Mesodermal cell (in vitro differentiated cells): ENCODE results near the gene PLXNB3.
"Not testable (repeated sequence)": the region's sequence is repeated elsewhere in the genome, so short reads cannot be mapped to it uniquely, and the experiment has no call there.

Experiments used
- H3K27ac ChIP-seq: 2 replicates; pipeline ENCODE4 v1.7.0; 2013; ENCODE audit warnings: mild to moderate bottlenecking, low read depth, low read length, moderate library complexity; ENCODE audit not compliant: severe bottlenecking
- H3K36me3 ChIP-seq: 2 replicates; pipeline ENCODE4 v1.7.1; 2013; ENCODE audit warnings: mild to moderate bottlenecking, low read length, moderate library complexity; ENCODE audit not compliant: control insufficient read depth, insufficient read depth
- H3K4me1 ChIP-seq: one replicate; pipeline ENCODE4 v1.7.1; 2013; ENCODE audit warnings: mild to moderate bottlenecking, low read length; ENCODE audit not compliant: insufficient read depth, control insufficient read depth, poor library complexity, severe bottlenecking
- H3K4me3 ChIP-seq: 2 replicates; pipeline ENCODE4 v1.7.0; 2013; ENCODE audit warnings: low read length, control low read depth, mild to moderate bottlenecking; ENCODE audit not compliant: insufficient read depth, poor library complexity, severe bottlenecking; ENCODE audit errors: extremely low read depth
- H3K9me3 ChIP-seq: 2 replicates; pipeline ENCODE4 v1.7.1; 2013; ENCODE audit warnings: mild to moderate bottlenecking, low read length, moderate library complexity; ENCODE audit not compliant: control insufficient read depth
- WGBS, 2 experiments: methylation state at CpG; one replicate each; pipeline ENCODE4 v1.1.5; 2013; ENCODE audit warnings: missing lambda C conversion rate in 2 of 2; ENCODE audit not compliant: insufficient coverage in 2 of 2; 5-methylcytosine and 5-hydroxymethylcytosine counted together

PLXNB3 gene

DNA sequence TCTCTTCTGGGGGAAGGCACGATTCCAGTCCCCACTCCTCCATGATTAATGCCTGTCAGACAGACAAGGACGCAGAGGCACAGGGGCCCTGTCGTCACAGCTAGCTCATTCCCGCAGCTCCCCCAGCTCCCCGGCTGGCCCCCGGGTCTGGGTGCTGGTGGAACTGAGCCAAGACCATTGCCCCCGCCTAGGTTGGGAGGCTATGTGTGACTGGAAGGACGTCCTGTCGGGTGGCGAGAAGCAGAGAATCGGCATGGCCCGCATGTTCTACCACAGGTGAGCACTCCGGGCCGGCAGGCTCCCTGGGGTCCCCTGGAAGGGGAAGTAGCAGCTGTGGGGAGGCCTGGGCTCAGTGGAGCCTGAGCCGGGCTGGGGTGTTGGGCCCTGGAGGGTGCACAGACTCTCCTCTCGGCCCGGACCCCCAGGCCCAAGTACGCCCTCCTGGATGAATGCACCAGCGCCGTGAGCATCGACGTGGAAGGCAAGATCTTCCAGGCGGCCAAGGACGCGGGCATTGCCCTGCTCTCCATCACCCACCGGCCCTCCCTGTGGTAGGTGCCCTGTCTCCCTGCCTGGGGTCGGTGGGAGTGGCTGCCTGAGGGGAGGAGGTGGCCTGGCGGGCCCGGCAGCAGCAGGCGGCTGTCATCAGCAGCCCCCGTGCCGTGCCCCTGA lies 21.1 kb upstream of the PLXNB3 start:
- WGBS, 2 experiments = 90% methylated on average over 4 of the region's 32 CpGs; no CpG with 5 or more reads in 1 of the 2 experiments

DNA sequence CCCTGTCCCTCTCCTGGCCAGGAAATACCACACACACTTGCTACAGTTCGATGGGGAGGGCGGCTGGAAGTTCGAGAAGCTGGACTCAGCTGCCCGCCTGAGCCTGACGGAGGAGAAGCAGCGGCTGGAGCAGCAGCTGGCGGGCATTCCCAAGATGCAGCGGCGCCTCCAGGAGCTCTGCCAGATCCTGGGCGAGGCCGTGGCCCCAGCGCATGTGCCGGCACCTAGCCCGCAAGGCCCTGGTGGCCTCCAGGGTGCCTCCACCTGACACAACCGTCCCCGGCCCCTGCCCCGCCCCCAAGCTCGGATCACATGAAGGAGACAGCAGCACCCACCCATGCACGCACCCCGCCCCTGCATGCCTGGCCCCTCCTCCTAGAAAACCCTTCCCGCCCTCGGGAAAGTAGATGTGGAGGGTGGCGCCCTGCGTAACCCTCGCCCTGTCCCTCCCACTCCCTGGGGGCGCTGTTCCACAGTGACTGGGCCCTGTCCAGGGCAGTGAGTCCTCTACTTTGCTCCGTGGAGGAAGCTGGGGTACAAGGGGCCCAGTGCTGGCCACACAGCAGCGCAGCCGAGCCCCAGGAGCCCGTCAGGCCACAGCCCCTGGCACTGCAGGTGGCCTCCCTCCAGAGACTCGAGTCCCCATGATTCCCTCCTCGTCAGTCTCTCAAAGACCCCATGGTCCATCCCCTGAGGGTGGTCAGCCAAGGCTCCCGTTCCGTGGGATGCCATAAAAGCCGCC lies 20.4 kb upstream of the PLXNB3 start:
- not testable (repeated sequence) for H3K4me3 ChIP-seq, H3K27ac ChIP-seq, H3K36me3 ChIP-seq, H3K9me3 ChIP-seq, H3K4me1 ChIP-seq
- 33 to 55% methylated on average over 1 to 3 of the region's 35 CpGs for WGBS, 2 experiments

More for the DNA sequence above, 21.1 kb upstream of the PLXNB3 start:
- H3K4me1 ChIP-seq, H3K4me3 ChIP-seq, H3K9me3 ChIP-seq, H3K36me3 ChIP-seq, H3K27ac ChIP-seq: not testable (repeated sequence)

DNA sequence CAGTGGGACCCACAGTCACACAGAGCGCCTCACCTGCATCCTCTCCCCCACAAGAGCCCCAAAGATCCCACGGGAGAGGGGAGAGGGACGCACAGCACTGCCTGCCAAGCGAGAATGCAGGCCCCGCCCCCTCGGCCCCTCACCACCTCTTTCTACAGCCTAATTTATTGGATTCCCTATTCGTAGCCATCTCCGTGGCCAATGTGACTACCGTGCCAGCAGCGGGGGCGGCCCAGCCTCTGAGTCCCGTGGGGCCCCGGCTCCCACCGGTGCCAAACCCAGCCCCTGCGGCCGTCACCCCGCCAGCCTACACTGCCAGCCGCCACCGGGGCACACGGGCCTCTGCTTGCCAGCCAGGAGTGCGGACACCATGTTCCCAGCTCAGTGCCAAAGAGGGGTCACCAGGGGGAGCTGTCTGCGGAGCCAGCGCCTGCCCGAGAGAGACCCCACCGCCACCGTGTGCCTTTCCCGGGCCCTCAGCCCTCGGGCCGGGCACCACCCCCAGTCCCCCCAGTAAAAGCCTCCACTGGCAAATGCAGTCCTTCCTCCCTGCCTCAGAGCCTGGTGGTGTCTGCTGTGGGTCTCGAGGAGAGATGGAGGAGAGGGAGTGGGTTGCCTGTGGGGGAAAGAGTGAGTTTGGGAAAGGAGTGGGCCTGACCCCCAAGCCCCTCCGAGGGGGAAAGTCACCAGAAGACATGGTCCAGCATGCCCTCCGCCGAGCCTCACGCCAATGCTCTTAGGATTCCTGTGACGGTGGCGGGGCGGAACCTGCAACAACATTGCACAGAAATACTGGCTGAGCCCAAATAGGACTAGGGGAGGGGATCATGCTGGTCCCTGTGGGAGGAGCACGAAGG lies 19.6 kb upstream of the PLXNB3 start:
- Histone ChIP-seq H3K4me3 (no peak overlapping the region), H3K4me1 (no peaks in the 10 kb centered on the region), H3K36me3 (no peaks in the 10 kb centered on the region), H3K27ac (no peak overlapping the region), H3K9me3 (no peaks in the 10 kb centered on the region)
- 28 to 54% methylated on average over 6 to 18 of the region's 38 CpGs for WGBS, 2 experiments

DNA sequence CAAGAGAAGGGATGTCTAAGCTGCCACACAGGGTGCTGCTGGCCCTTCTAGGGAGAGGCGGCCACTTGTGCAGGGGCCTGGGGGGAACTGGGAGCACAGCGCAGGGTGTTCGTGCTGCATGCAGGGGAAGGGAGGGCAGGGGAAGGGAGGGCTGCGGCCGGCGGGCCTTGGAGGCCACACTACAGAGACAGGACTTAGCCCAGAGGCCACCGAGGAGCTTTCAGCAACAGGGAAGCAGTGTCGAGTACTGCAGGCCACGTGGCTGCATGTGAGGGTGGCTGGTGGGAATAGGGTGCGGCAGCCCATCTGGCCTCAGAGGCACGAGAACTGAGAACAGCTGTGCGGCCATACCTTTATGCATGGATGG lies 19.0 kb upstream of the PLXNB3 start:
- not testable (repeated sequence) for H3K4me3 ChIP-seq
- 85 to 100% methylated on average over 2 to 6 of the region's 12 CpGs for WGBS, 2 experiments

DNA sequence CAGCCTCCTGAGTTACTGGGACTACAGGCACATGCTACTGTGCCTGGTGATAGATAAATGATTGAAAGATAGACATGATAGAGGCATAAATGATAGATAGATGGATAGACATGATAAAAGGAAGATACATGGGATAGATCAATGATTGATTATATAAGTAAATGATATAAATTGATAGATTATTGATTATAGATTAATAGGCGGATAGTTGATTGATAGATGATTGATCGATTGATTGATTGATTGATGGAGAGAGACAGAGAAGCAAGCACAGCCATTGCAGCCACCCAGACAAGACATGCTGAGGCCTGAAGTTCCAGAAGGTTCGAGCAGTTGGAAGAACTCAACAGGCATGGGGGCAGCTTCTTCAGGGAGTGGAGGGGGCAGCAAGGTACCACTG lies 17.7 kb upstream of the PLXNB3 start:
- Histone ChIP-seq H3K4me3 (no peak overlapping the region), H3K9me3 (no peaks in the 10 kb centered on the region), H3K27ac (no peak overlapping the region), H3K36me3 (no peaks in the 10 kb centered on the region), H3K4me1 (no peaks in the 10 kb centered on the region)
- WGBS, 2 experiments = 92 to 100% methylated on average over 2 to 3 of the region's 3 CpGs

More for the DNA sequence above, 19.0 kb upstream of the PLXNB3 start:
- not testable (repeated sequence) for H3K27ac ChIP-seq, H3K4me1 ChIP-seq, H3K36me3 ChIP-seq, H3K9me3 ChIP-seq

DNA sequence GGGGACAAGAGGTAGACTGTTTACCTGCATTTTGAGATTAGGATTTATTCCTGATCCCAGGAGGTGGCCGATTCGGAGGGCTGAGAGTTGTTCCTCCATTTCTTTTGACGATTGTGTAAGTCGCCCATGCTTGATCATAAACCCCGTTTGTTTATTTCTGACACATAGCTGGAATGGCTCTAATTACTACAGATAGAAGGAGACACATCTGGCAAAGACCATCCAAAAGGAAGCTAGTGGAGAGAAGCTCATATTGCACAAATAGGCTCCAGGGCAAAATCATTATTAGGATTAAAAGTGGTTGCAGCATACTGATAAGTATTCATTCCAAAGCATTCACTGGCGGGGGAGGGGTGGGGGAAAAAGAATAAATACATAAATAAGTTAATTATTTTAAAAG lies 17.1 kb upstream of the PLXNB3 start:
- not testable (repeated sequence) for H3K4me1 ChIP-seq, H3K9me3 ChIP-seq, H3K27ac ChIP-seq, H3K4me3 ChIP-seq, H3K36me3 ChIP-seq
- 83 to 100% methylated on average over 1 to 2 of the region's 6 CpGs for WGBS, 2 experiments

DNA sequence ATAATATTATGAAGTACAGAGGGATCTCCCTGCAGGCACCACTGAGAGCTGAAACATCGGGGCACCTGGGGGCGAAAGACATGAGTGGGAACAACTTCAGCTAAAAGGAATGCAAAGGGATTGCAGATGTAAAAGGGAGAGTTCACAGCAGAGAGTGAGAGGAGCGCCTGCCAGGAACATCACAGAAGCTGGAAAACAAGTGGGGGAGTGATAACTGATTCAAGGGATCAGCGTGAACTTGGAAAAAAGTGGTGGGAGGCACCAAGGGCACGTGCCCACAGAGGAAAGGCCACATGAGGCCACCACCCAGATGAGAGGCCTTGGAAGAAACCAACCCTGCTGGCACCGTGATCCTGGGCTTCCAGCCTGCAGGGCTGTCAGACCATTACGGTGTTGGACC lies 15.0 kb upstream of the PLXNB3 start:
- H3K9me3 ChIP-seq = not testable (repeated sequence)
- 76 to 91% methylated on average over 4 to 6 of the region's 7 CpGs for WGBS, 2 experiments

DNA sequence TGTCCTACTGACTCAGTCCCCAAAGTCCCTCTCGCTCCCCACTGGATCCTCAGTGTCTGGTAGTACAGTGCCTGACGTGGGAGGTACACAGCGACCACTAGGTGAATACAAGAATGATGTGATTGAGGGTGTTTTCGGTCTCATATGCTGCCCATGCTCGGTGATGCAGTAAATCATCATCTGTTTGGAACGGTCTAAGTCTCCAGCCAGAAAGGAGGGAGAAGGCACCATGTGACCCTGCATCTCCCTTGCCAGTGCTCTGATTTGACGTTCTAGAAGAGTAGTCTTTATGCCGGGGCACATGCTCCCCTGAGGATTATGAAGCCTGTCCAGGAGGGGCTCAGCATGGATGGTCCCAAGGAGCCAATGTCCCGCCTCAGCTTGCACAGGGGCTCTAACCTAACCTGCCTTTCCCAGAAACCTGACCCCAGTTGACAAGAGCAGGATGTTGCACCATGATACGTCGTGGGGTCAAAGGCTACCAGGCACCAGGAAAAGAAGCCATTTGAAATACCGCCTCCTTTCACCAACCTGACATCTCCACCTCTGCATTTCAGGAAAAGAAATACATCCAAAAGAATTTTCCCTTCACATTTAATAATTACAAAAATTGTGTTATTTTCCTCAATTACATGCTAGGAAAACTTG lies 13.8 kb upstream of the PLXNB3 start:
- Histone ChIP-seq H3K27ac (no peak overlapping the region), H3K4me1 (no peaks in the 10 kb centered on the region), H3K4me3 (no peak overlapping the region), H3K9me3 (no peaks in the 10 kb centered on the region), H3K36me3 (no peaks in the 10 kb centered on the region)
- WGBS, 2 experiments = 80 to 90% methylated on average over 2 to 5 of the region's 12 CpGs

More for the DNA sequence above, 15.0 kb upstream of the PLXNB3 start:
- H3K4me3 ChIP-seq, H3K4me1 ChIP-seq, H3K27ac ChIP-seq, H3K36me3 ChIP-seq: not testable (repeated sequence)

DNA sequence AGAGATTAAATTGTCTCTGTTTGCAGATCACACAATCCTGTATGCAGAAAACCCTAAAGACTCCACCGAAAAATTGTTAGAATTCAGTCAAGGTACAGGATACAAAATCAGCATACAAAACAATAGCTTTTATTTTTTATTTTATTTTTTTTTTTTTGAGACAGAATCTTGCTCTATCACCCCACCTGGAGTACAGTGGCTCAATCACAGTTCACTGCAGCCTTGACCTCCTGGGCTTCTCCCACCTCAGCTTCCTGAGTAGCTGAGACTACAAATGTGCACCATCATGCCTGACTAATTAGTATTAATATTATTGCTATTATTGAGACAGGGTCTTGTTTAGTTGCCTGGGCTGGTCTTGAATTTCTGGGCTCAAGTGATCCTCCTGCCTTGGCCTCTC lies 8.9 kb upstream of the PLXNB3 start:
- no peak overlapping the region for H3K27ac ChIP-seq
- no peak overlapping the region for H3K4me3 ChIP-seq
- no peaks in the 10 kb centered on the region for H3K4me1 ChIP-seq
- no peaks in the 10 kb centered on the region for H3K9me3 ChIP-seq
- no CpG with 5 or more reads among the region's 1 CpG for WGBS, 2 experiments
- no peaks in the 10 kb centered on the region for H3K36me3 ChIP-seq

DNA sequence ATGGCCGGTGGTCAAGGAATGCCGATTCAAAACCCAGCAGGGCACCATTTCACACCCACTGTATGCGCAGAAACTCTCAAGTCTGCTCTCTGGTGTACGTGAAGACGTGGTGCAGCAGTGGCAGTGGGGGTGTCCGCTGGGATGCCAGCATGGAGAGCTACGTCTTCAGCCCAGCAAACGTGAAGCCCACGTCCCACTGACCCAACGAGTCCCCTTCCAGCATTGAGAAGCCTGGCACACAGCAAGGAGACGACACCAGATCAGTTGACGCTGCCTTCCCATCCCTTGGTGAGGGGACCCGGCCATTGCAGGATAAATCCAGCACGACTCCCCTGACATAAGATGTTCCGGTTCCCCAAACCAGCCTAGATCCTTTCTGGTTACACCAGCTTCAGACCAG lies 2.2 kb upstream of the PLXNB3 start:
- Histone ChIP-seq H3K27ac (no peak overlapping the region), H3K9me3 (no peaks in the 10 kb centered on the region), H3K4me1 (peaks cover 7% of the 10 kb centered on the region), H3K4me3 (no peak overlapping the region), H3K36me3 (no peaks in the 10 kb centered on the region)
- 81 to 85% methylated on average over 5 to 7 of the region's 15 CpGs for WGBS, 2 experiments
